LNCAP (cell line): ENCODE data around the gene SASH1.

Source experiments
- CTCF ChIP-seq: fragments of 450-650 bp; IDR thresholded peaks from 2 replicates; pipeline ENCODE4 v1.5.1; 2017; ENCODE audit warnings: mild to moderate bottlenecking

The SASH1 gene

DNA sequence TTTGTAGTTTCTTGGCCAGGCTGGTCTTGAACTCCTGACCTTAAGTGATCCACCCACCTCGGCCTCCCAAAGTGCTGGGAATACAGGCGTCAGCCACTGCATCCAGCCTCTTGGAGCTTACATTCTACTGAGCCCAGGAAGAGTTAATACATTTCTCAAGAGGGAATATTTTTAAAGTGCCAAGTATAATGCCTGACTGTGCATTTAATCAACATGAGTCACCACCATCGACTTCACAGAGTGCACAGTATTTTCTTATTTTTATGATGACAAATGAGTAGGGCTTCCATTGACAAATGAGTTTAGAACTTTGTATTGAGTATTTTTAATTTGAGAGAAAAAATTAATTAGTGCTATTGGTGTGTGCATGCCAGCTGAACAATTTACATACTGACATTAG is 72.2 kb downstream of the SASH1 start:
- TF ChIP-seq CTCF: no peak

DNA sequence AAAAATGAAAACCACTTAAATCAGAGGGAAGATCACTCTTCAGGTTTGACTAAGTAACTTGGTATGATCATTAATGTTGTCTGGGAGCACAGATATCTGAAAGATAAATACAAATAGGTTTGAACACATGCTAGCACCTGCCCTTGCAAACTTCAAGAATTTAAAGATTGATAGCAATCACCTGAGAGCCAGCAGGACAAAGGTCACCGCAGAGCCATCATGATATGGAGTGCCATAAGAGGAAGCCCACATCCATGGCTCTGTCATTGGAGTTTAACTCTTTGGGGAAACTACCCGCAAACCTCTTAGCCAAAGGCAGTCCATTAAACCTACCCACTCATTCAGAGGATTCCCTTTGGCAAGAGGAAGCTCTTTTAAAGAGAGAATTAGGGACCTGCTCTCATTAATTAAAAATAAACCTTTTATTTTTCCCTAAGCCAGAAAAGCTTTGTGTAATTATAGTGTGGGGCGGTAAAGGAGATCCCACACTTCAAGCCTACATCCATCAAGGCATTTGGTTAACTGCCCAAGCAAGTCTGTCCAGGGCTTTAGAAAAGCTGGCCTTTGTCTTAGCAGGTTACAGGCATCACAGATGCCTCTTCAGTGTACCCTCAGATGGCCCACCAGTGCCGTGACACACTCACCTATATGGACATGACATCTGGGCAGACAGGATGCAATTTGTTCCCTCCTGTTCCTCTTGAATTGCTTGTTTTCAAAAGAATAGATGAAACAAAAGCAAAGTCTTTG is 73.0 kb downstream of the SASH1 start:
- no peak for TF ChIP-seq CTCF

GRCh38 chr6:148416330-148416965 is 73.8 kb downstream of the SASH1 start:
- no peak for TF ChIP-seq CTCF

DNA sequence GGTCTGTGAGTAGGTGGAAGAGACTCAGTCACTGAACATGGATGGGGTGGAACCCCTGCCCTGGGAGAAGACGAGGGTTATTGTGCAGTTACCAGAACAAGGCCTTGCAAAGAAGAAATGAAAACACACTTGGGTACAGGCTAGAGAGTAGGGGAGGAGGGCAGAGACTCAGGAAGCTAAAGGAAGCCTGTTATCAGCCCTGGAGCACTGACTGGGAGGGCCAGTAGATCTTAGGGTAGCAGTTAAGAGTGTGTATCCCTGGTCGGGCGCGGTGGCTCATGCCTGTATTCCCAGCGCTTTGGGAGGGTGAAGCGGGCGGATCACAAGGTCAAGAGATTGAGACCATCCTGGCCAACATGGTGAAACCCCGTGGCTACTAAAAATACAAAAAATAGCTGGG is 74.4 kb downstream of the SASH1 start:
- TF ChIP-seq CTCF: no peak

DNA sequence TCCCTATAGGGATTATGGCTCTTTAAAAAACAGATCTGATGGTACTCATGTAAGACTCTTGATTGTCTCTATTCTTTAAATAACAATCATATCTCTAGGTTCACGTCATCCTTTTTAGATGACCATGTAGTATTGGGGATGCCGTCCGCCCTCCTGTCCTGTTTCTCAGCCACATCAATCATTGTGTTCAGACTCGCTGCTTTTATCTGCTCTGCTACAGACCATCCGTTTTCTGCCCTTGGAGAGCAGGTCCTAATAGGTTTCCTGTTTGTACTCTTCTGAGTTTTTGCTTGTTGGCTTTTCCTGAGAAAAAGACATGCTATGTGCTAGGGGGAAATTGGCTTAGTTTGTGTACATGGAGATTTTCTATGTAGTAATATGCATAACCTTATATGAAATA is 76.8 kb downstream of the SASH1 start:
- TF ChIP-seq CTCF: no peak

DNA sequence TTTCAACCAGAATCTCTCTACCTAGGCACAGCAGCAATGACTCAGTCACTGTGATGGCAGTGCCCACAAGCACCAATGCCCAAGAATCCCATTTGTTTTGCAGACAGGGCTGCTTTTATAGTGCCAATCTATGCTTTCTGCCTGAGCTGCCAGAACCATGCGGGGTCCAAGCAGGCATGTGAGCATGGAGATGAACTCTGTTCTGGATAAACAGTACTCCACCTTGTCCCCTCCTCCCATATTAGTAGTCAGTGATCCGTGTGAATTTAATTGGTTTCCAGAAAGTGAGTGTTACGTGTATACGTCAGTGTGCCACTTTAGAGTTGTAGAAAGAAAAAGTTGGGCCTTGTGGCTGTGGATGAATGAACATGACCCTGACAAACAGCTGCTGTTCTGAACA is 79.4 kb downstream of the SASH1 start:
- no peak for TF ChIP-seq CTCF

- TF ChIP-seq CTCF: no peak
These were observed 80.5 kb downstream of the SASH1 start for GRCh38 chr6:148423133-148423532.
